Measurements from ENCODE around the gene SHISA6.

SHISA6 gene

GRCh38 chr17:11539637-11540036 lies 298.6 kb downstream of the SHISA6 start:
- no peak for DNase-seq (ENCODE audit: low spot score)

- DNase-seq (ENCODE audit: low spot score), result no peak
These were observed 304.0 kb downstream of the SHISA6 start for GRCh38 chr17:11545002-11545401.

GRCh38 chr17:11545696-11546095 lies 304.7 kb downstream of the SHISA6 start:
- DNase-seq (ENCODE audit: low spot score), result no peak

GRCh38 chr17:11547853-11548252 lies 306.8 kb downstream of the SHISA6 start:
- DNase-seq (ENCODE audit: low spot score), result no peak

- no peak for DNase-seq (ENCODE audit: low spot score)
These were observed 307.4 kb downstream of the SHISA6 start for GRCh38 chr17:11548398-11548797.

GRCh38 chr17:11550431-11550830 lies 309.4 kb downstream of the SHISA6 start:
- DNase-seq (ENCODE audit: low spot score), result no peak

- DNase-seq (ENCODE audit: low spot score), result no peak
These were observed 310.4 kb downstream of the SHISA6 start for GRCh38 chr17:11551442-11551841.

- no peak for DNase-seq (ENCODE audit: low spot score)
These were observed 312.1 kb downstream of the SHISA6 start for GRCh38 chr17:11553135-11553534.

GRCh38 chr17:11554042-11554441 lies 313.0 kb downstream of the SHISA6 start:
- no peak for DNase-seq (ENCODE audit: low spot score)

- no peak for DNase-seq (ENCODE audit: low spot score)
These were observed 313.5 kb downstream of the SHISA6 start for GRCh38 chr17:11554542-11554941.

- DNase-seq (ENCODE audit: low spot score), result no peak
These were observed 314.5 kb downstream of the SHISA6 start for GRCh38 chr17:11555530-11555929.

GRCh38 chr17:11557727-11558452 lies 316.9 kb downstream of the SHISA6 start:
- no peak for DNase-seq (ENCODE audit: low spot score)

GRCh38 chr17:11558681-11559234 lies 317.7 kb downstream of the SHISA6 start:
- no peak for DNase-seq (ENCODE audit: low spot score)

GRCh38 chr17:11559601-11560000 lies 318.6 kb downstream of the SHISA6 start:
- DNase-seq (ENCODE audit: low spot score), result no peak

- no peak for DNase-seq (ENCODE audit: low spot score)
These were observed 320.3 kb downstream of the SHISA6 start for GRCh38 chr17:11561281-11561680.

- no peak for DNase-seq (ENCODE audit: low spot score)
These were observed 320.7 kb downstream of the SHISA6 start for GRCh38 chr17:11561702-11562101.

- no peak for DNase-seq (ENCODE audit: low spot score)
These were observed 323.8 kb downstream of the SHISA6 start for GRCh38 chr17:11564589-11565380.

GRCh38 chr17:11565591-11565990 lies 324.6 kb downstream of the SHISA6 start:
- DNase-seq (ENCODE audit: low spot score), result no peak

GRCh38 chr17:11578998-11579397 lies 338.0 kb downstream of the SHISA6 start:
- DNase-seq (ENCODE audit: low spot score), result no peak

GRCh38 chr17:11580677-11581076 lies 339.7 kb downstream of the SHISA6 start:
- no peak for DNase-seq (ENCODE audit: low spot score)

GRCh38 chr17:11582217-11582616 lies 341.2 kb downstream of the SHISA6 start:
- DNase-seq (ENCODE audit: low spot score), result no peak

- DNase-seq (ENCODE audit: low spot score), result no peak
These were observed 342.4 kb downstream of the SHISA6 start for GRCh38 chr17:11583306-11583992.

GRCh38 chr17:11589716-11590115 lies 348.7 kb downstream of the SHISA6 start:
- no peak for DNase-seq (ENCODE audit: low spot score)

All from AG08395 (cell line).